ENCODE data around the gene USB1.

USB1 gene

GRCh38 chr16:58035356-58036170, 34.4 kb downstream of the USB1 start:
- H3K4me3 ChIP-seq (ENCODE audit: low read length), result no peak overlapping the region
- DNase-seq (ENCODE audit: low read depth), result no peak
- TF ChIP-seq, protein P1, sequence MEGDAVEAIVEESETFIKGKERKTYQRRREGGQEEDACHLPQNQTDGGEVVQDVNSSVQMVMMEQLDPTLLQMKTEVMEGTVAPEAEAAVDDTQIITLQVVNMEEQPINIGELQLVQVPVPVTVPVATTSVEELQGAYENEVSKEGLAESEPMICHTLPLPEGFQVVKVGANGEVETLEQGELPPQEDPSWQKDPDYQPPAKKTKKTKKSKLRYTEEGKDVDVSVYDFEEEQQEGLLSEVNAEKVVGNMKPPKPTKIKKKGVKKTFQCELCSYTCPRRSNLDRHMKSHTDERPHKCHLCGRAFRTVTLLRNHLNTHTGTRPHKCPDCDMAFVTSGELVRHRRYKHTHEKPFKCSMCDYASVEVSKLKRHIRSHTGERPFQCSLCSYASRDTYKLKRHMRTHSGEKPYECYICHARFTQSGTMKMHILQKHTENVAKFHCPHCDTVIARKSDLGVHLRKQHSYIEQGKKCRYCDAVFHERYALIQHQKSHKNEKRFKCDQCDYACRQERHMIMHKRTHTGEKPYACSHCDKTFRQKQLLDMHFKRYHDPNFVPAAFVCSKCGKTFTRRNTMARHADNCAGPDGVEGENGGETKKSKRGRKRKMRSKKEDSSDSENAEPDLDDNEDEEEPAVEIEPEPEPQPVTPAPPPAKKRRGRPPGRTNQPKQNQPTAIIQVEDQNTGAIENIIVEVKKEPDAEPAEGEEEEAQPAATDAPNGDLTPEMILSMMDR (conservative IDR thresholded peaks at IDR 0.05; ENCODE audit: low read length), result no peak

DNA sequence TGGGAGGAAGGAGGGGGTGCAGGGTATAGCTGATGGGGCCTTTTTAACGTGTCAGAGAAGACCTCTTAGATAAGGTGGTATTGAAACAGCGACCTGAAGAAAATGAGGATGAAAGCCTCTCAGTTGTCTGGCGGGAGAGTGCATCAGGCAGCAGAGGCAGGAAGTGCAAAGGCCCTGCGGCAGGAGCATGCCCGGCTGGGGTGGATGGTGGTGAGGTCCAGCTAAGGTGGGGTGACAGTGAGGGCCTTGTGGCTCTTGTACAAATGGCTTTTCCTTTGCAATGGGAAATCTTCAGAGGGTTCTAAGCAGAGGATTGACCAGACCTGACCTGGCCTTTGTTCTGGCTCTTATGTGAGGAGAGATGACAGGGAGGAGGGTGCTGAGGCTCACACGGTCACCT, 35.7 kb downstream of the USB1 start:
- no peak overlapping the region for H3K4me3 ChIP-seq (ENCODE audit: low read length)
- DNase-seq (ENCODE audit: low read depth), result no peak
- TF ChIP-seq, protein P1 (conservative IDR thresholded peaks at IDR 0.05; ENCODE audit: low read length), result no peak

GRCh38 chr16:58037365-58038057, 36.3 kb downstream of the USB1 start:
- DNase-seq (ENCODE audit: low read depth), result no peak
- H3K4me3 ChIP-seq (ENCODE audit: low read length), result no peak overlapping the region
- TF ChIP-seq, protein P1 (conservative IDR thresholded peaks at IDR 0.05; ENCODE audit: low read length), result no peak

GRCh38 chr16:58038219-58038641, 37.0 kb downstream of the USB1 start:
- H3K4me3 ChIP-seq (ENCODE audit: low read length), result no peak overlapping the region
- TF ChIP-seq, protein P1 (conservative IDR thresholded peaks at IDR 0.05; ENCODE audit: low read length), result no peak
- no peak for DNase-seq (ENCODE audit: low read depth)

DNA sequence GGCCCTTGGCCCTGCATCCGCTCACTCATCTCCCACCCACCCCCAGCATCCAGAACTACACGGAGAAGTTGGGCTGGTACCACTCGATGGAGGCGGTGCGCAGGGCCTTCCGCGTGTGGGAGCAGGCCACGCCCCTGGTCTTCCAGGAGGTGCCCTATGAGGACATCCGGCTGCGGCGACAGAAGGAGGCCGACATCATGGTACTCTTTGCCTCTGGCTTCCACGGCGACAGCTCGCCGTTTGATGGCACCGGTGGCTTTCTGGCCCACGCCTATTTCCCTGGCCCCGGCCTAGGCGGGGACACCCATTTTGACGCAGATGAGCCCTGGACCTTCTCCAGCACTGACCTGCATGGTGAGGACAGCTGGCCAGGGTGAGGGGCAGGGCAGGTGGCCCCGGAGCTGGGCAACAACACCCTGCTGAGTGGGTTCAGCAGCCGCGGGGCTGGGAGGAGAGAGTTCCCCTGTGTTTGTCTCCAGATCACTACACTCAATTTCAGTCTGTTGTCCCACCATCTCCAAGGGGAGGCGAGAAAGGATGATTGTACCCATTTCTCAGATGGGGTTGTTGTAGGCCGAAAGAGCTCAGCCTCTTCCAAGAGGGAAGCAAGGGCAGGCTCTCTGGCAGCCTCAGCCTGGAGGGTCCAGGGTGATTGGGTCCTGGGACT, 38.8 kb downstream of the USB1 start:
- no peak for DNase-seq (ENCODE audit: low read depth)
- TF ChIP-seq, protein P1 (conservative IDR thresholded peaks at IDR 0.05; ENCODE audit: low read length), result no peak
- no peak overlapping the region for H3K4me3 ChIP-seq (ENCODE audit: low read length)

DNA sequence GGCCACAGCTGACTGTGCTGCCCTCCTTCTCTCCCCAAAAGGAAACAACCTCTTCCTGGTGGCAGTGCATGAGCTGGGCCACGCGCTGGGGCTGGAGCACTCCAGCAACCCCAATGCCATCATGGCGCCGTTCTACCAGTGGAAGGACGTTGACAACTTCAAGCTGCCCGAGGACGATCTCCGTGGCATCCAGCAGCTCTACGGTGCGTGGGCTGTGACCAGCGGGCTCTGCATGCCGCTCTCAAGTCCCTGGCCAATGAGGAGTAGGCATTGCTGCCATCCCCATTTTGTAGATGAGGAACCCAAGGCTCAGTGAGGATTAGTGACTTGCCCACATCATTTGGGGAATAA, 39.3 kb downstream of the USB1 start:
- no peak overlapping the region for H3K4me3 ChIP-seq (ENCODE audit: low read length)
- DNase-seq (ENCODE audit: low read depth), result no peak
- TF ChIP-seq, protein P1 (conservative IDR thresholded peaks at IDR 0.05; ENCODE audit: low read length), result no peak
